HG03521 (cell line): ENCODE data around the gene FAM120A.

Experiments
- ATAC-seq: cut with Tn5 transposase; IDR thresholded peaks from one replicate; pipeline ENCODE4 v1.9.1; 2021; ENCODE audit warnings: mild to moderate bottlenecking, moderate library complexity; ENCODE audit not compliant: unreplicated experiment

The FAM120A gene

GRCh38 chr9:93546356-93546755 is 94.9 kb downstream of the FAM120A start:
- ATAC-seq, result no peak

- no peak for ATAC-seq
These were observed 98.1 kb downstream of the FAM120A start for GRCh38 chr9:93549611-93550010.

GRCh38 chr9:93552923-93553322 is 101.4 kb downstream of the FAM120A start:
- ATAC-seq, result no peak

- ATAC-seq, result no peak
These were observed 103.9 kb downstream of the FAM120A start for GRCh38 chr9:93555370-93555769.

- no peak for ATAC-seq
These were observed 106.1 kb downstream of the FAM120A start for GRCh38 chr9:93557366-93558137.

GRCh38 chr9:93558503-93558902 is 107.0 kb downstream of the FAM120A start:
- ATAC-seq, result no peak

GRCh38 chr9:93560991-93561390 is 109.5 kb downstream of the FAM120A start:
- ATAC-seq, result no peak

- no peak for ATAC-seq
These were observed 110.7 kb downstream of the FAM120A start for GRCh38 chr9:93562157-93562556.

GRCh38 chr9:93565089-93565488 is 113.6 kb downstream of the FAM120A start:
- no peak for ATAC-seq

- peak; percentile 95 for ATAC-seq
These were observed 115.2 kb downstream of the FAM120A start for GRCh38 chr9:93566408-93567270.

- no peak for ATAC-seq
These were observed 115.9 kb downstream of the FAM120A start for GRCh38 chr9:93567271-93567959.

- no peak for ATAC-seq
These were observed 116.7 kb downstream of the FAM120A start for GRCh38 chr9:93568169-93568568.

- ATAC-seq, result no peak
These were observed 118.2 kb downstream of the FAM120A start for GRCh38 chr9:93569621-93570174.

- no peak for ATAC-seq
These were observed 120.7 kb downstream of the FAM120A start for GRCh38 chr9:93572221-93572620.

GRCh38 chr9:93572636-93573515 is 121.4 kb downstream of the FAM120A start:
- ATAC-seq, result no peak

GRCh38 chr9:93573516-93573828 is 122.0 kb downstream of the FAM120A start:
- no peak for ATAC-seq

- ATAC-seq, result no peak
These were observed 122.8 kb downstream of the FAM120A start for GRCh38 chr9:93574091-93574899.

GRCh38 chr9:93574900-93575795 is 123.7 kb downstream of the FAM120A start:
- ATAC-seq, result no peak
